NCI-H82 treated with DMSO at 0.1 percent for 48 hours (cell line): Measurements from ENCODE around the gene CAPG.
"Not testable (repeated sequence)": the region's sequence is repeated elsewhere in the genome, so short reads cannot be mapped to it uniquely, and the experiment has no call there.

Source experiments
- DNase-seq: peaks from one replicate; lab custom pipeline; 2025; ENCODE audit not compliant: unreplicated experiment; lab: John Stamatoyannopoulos, UW

The CAPG gene

GRCh38 chr2:85421260-85422071 lies 11.3 kb upstream of the CAPG start:
- no peak for DNase-seq

- DNase-seq: peak; percentile 60
These were observed 10.5 kb upstream of the CAPG start for GRCh38 chr2:85420536-85421259.

- DNase-seq: no peak
These were observed 9.0 kb upstream of the CAPG start for GRCh38 chr2:85419009-85419675.

GRCh38 chr2:85418132-85419008 lies 8.2 kb upstream of the CAPG start, which contains the start of gene SH2D6:
Gene SH2D6, plus strand, starts transcription at chr2:85418714. Its CDS starts 10,752 bp downstream, at chr2:85429466.
- DNase-seq: peak; percentile 85

DNA sequence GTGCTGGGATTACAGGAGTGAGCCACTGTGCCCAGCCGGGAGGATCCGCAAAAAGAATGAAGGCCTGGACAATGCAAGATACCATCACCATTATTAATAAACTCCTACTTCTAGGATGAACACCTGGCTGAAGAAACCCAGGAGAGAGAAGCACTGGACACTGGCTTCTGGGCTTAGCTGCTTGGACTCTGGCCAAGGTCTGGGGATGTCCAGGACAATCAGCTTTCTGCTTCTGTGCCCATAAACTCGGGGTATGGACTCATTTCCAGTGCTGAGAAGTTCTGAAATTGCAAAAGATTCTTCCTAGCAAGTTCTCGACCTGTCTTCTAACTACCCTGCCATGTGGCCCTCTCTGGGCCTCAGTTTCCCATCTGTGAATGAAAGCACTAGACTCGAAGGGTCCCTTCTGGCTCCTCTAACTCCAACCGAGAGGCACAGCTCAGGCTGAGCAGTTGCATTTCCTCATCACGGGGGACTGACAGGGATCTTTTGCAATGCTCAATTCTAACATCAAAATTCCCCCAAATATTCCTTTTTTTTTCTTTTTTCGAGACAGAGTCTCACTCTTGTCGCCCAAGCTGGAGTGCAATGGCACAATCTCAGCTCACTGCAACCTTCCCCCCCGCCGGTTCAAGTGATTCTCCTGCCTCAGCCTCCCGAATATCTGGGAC lies 5.9 kb upstream of the CAPG start:
- DNase-seq: no peak

DNA sequence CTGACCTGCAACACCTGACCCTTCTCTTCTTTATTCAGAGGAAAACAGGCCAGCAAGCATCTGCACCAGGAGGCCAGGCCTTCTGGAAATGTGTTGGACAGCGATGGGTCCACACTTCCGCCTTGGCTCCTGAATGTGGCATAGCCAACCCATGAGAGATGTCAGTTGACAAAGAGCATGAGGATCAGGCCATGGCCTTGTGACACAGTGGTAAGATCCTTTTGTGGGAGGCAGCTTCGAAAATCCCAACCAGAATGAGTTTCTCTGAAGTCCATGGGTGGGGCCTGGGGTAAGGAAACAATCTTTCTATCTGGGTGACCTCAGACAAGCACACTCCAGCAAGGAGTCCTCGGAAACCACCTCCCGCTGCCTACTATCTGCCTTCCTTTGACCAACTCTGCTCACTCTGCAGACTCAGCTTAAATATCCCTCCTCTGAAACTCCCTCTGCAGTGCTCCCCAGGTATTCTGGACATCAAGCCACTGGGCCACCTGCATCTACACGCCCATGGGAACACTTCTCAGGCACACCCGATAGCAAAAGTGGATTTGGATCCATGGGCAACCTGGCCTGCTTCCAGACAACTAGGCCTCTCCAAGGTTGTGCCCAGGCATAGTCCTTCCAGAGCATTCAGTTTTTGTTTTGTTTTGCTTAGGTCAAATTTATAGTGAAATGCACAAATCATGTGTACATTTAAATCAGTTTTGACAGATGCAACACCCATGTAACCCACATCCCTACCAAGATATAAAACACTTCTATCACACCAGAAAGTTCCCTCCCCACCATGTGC lies 4.8 kb upstream of the CAPG start:
- no peak for DNase-seq

DNA sequence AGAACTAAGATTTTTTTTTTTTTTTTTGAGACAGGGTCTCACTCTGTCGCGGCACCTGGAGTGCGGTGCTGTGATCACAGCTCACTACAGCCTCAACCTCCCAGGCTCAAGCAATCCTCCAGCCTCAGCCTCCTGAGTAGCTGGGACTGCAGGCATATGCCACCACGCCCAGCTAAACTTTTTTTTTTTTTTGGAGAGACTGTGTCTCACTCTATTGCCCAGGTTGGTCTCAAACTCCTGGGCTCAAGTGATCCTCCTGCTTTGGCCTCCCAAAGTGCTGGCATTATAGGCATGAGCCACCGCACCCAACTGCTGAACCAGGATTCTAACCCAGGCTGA lies 4.2 kb upstream of the CAPG start:
- not testable (repeated sequence) for DNase-seq

DNA sequence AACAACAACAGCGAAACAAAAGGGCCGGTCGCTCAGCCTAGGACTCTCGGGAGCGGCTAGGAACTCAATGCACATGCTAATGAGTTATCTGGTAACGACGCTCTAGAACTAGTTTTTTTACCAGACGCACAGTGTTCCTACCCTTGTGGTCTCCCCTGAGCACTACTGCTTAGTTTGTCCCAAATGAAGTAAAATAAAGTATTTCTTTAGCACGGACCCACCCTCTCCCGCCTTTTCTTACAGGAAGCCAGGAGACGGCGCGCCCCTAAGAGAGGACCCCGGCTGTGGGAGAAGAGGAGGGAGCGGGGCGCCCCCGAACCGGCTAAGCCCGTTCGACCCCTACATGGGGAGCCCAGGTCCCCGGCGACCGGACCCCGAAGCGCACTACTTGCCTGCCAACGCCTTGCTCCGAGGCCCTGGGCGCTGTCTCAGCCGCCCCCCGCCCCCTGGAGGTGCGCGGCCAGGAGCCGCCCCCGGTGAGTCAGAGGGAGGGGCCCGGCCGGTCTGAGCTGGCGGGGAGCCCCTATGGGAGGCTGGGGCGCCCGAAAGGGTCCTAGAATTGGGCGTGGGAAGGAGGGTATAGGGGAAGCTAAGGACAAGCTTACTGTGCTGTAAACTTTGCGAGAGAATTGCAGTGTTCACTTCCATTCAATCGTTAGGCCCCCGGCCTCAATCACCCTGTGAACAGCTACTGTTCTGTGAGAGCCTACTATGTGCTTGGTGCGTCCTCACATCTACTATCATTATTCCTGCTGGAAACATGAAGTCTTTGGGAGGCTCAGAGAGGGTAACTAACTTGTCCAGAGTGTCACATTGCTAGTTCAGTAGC lies 3.6 kb upstream of the CAPG start:
- no peak for DNase-seq

- no peak for DNase-seq
These were observed 1.2 kb upstream of the CAPG start for GRCh38 chr2:85411405-85411748.

DNA sequence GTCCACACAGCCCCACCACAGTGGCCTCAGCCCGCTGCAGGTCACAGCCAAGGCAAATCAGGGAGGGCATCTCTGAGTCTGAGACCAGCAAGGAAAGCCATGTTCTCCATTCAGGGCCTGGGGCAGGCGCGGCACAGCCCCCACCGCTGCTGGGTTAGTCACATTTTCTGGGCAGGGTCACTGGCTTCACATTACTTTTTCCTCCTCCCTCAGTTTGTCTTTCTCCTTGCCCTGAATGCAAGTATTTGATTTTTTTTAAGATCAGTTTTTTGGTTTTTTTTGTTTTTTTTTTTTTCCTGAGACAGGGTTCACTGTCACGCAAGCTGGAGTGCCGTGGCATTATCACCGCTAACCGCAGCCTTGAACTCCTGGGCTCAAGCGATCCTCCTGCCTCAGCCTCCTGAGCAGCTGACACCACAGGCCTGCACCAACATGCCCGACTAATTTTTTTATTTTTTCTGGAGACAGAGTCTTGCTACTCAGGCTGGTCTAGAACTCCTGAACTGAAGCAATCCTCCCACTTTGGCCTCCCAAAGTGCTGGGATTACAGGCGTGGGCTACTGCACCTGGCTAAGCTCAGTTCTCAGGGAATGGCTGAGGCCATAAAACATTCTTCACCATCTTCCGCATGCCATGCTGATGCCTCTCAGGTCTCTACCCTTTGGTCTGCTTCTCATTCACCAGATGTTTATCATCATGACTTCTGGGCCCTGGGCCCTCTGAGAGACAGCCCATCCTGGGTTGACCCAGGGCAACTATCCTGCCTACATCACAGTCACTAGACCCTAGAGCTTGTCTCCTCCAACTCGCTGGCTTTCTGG lies 628 bp upstream of the CAPG start:
- no peak for DNase-seq

- no peak for DNase-seq
These were observed 4.7 kb downstream of the CAPG start for GRCh38 chr2:85405201-85406059.

DNA sequence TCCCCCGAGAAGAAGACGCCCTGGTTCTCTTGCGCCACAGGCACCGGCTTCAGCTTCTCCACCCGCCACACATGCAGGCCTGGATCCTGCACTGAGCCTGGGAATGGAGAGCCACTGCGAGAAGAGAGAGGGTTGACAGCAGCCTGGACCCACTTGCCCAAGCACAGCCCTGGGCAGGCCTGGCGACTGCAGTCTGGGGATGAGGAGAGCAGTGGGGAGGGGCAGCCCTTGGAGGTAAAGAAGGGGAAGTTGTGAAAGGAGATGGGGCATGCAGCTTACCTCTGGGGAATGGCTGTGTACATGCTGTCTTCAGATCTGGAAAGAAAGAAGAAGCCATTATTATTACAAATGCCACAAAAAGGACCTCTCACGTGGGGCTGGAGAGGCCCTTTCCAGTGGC lies 8.3 kb downstream of the CAPG start:
- DNase-seq: no peak

GRCh38 chr2:85401464-85401805 lies 8.7 kb downstream of the CAPG start:
- DNase-seq: no peak

- no peak for DNase-seq
These were observed 9.4 kb downstream of the CAPG start for GRCh38 chr2:85400541-85401463.

GRCh38 chr2:85400023-85400422 lies 10.1 kb downstream of the CAPG start:
- DNase-seq: no peak

DNA sequence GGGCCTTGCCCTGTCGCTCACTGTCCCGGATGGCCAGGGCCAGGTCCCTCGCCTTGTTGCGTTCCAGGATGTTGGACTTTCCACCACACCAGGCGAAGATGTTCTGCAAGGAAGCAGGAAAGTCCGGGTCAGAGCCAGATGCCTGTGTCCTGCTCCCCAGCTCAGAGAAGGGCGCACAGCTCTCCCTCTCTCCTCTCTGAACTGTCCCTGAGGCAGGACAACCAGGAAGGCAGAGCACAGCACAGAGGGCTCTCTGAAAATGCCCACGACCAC lies 11.0 kb downstream of the CAPG start:
- DNase-seq: no peak
